Right atrium auricular region (tissue), 2 donors: ENCODE results near the gene PGR. TPM values are rescaled to one million over a fixed set of nuclear protein-coding genes. Genes with fewer than 3 reads are reported as not detected.
A peak's percentile ranks its signal among the peaks of the same experiment; 100 is the strongest.

ENCODE experiments used
- DNase-seq: peaks from one replicate; pipeline ENCODE4 v3.0.0-alpha.2; 2019; ENCODE audit warnings: low spot score
- H3K27ac ChIP-seq, 2 donors: fragments of 200-600 bp; sonication (generic); 1 replicate in 1 of 2; 2 replicates in 1 of 2; pipeline ENCODE4 v1.5.1; 2016 to 2019
- H3K27me3 ChIP-seq, 2 donors: fragments of 200-600 bp; sonication (generic); one replicate each; pipeline versions ENCODE4 v1.5.1 to v1.6.0; 2017 to 2019
- H3K36me3 ChIP-seq: fragments of 200-600 bp; sonication (generic); one replicate; pipeline ENCODE4 v1.5.1; 2016
- H3K4me1 ChIP-seq, 2 donors: fragments of 200-600 bp; sonication (generic); one replicate each; pipeline versions ENCODE4 v1.5.1 to v1.6.0; 2017 to 2019
- H3K4me3 ChIP-seq, 2 donors: fragments of 200-600 bp; sonication (generic); 1 replicate in 1 of 2; 2 replicates in 1 of 2; pipeline ENCODE4 v1.5.1; 2017 to 2019; ENCODE audit warnings: mild to moderate bottlenecking in 1 of 2, moderate library complexity in 1 of 2
- H3K9me3 ChIP-seq, 2 donors: fragments of 200-600 bp; sonication (generic); one replicate each; pipeline ENCODE4 v1.5.1; 2019
- CTCF ChIP-seq, 2 donors: fragments of 200-600 bp; sonication (generic); IDR thresholded peaks; one replicate each; pipeline ENCODE4 v1.5.1; 2019; ENCODE audit warnings: antibody characterized with exemption in 2 of 2
- total RNA-seq, 2 donors: library from RNA; depleted of rRNA; stranded (reverse); fragments of >200 nt; gene quantifications; one replicate each; pipeline ENCODE4 v1.1.0, GENCODE V29; 2016

The PGR gene
- total RNA-seq, 2 donors from 2014 or later = 8.2 to 8.6 TPM

DNA sequence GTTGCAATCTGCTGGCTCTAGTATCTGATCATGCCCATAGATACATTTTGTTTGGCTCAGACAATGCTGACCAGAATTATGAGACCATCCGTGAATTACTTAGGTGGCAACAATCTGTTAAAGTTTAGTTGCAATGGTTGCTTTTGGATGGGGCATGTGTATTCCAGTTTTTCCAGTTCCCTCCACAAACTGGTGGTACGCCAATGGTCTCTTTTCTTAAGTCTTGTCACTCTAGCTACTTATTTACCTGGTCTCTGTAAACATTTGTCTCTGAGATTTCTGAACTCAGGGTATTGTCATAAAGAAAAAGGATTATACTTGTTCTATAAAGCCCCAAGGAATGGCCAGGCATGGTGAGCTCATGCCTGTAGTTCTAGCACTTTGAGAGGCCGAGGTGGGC is 65.9 kb downstream of the PGR start:
- DNase-seq = no peak
- TF ChIP-seq CTCF (IDR thresholded peaks at IDR 0.05) = no peak
- H3K4me1 ChIP-seq = peaks cover 0 to 24% of the 10 kb centered on the region in 2 donors

DNA sequence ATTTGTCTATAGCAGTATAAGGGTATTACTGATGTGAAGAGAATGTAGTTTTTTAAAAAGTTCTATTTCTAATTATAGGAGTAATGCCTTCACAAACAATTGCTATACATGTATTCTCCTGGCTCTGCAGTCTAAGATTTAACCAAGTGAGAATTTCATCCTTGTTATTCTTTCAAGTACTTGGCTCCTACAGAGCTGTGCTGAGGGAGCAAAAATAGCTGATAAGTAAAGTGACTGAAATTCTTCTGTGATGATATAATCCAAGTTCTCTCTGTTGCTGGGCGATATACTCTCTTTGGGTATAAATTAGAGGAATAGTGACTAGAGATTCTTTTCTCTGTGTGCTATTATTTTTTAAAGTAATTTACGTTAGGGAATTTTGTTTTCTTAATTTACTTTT is 68.0 kb downstream of the PGR start:
- no peaks in the 10 kb centered on the region for H3K9me3 ChIP-seq
- DNase-seq = no peak
- no peaks in the 10 kb centered on the region for H3K27me3 ChIP-seq
- no peaks in the 10 kb centered on the region for H3K36me3 ChIP-seq
- peak overlapping the region in 1 of 2 donors; percentile 71 for H3K27ac ChIP-seq
- TF ChIP-seq CTCF (IDR thresholded peaks at IDR 0.05) = no peak
- H3K4me1 ChIP-seq = peaks cover 0 to 24% of the 10 kb centered on the region in 2 donors
- no peak overlapping the region for H3K4me3 ChIP-seq

More for the DNA sequence above, 65.9 kb downstream of the PGR start:
- no peaks in the 10 kb centered on the region for H3K36me3 ChIP-seq
- no peaks in the 10 kb centered on the region for H3K9me3 ChIP-seq
- H3K27me3 ChIP-seq = no peaks in the 10 kb centered on the region
- no peak overlapping the region for H3K27ac ChIP-seq
- H3K4me3 ChIP-seq = no peak overlapping the region

DNA sequence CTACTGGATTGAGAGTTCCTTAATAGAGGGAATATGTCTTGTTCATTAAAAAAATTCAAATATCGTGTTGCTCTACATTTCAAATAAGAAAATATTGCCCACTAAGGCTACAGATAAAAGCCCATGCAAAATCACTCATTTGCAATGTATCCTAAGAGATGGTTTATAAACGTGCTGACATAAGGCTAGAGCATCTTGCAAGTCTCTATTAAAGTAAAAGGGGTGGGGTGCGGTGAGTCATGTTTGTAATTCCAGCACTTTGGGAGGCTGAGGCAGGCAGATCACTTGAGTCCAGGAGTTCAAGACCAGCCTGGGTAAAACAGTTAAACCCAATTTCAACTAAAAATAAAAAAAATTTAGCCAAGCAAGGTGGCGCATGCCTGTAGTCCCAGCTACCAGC is 70.3 kb downstream of the PGR start:
- H3K36me3 ChIP-seq = no peaks in the 10 kb centered on the region
- no peak for TF ChIP-seq CTCF (IDR thresholded peaks at IDR 0.05)
- H3K4me1 ChIP-seq = peaks cover 0 to 15% of the 10 kb centered on the region in 2 donors
- no peak overlapping the region for H3K4me3 ChIP-seq
- no peak overlapping the region for H3K27ac ChIP-seq
- H3K27me3 ChIP-seq = no peaks in the 10 kb centered on the region
- H3K9me3 ChIP-seq = no peaks in the 10 kb centered on the region
- DNase-seq = no peak

GRCh38 chr11:101053492-101053891 is 76.1 kb downstream of the PGR start:
- no peak for TF ChIP-seq CTCF (IDR thresholded peaks at IDR 0.05)
- Histone ChIP-seq H3K27ac (no peak overlapping the region), H3K4me3 (no peak overlapping the region)

GRCh38 chr11:101051677-101052076 is 77.9 kb downstream of the PGR start:
- TF ChIP-seq CTCF (IDR thresholded peaks at IDR 0.05) = no peak
- H3K4me1 ChIP-seq = no peaks in the 10 kb centered on the region
- no peak overlapping the region for H3K4me3 ChIP-seq
- H3K27ac ChIP-seq = no peak overlapping the region
- DNase-seq = no peak
- no peaks in the 10 kb centered on the region for H3K36me3 ChIP-seq
- no peaks in the 10 kb centered on the region for H3K27me3 ChIP-seq
- no peaks in the 10 kb centered on the region for H3K9me3 ChIP-seq

More at GRCh38 chr11:101053492-101053891, 76.1 kb downstream of the PGR start:
- no peak for DNase-seq
- Histone ChIP-seq H3K4me1 (no peaks in the 10 kb centered on the region), H3K9me3 (no peaks in the 10 kb centered on the region), H3K36me3 (no peaks in the 10 kb centered on the region), H3K27me3 (no peaks in the 10 kb centered on the region)

DNA sequence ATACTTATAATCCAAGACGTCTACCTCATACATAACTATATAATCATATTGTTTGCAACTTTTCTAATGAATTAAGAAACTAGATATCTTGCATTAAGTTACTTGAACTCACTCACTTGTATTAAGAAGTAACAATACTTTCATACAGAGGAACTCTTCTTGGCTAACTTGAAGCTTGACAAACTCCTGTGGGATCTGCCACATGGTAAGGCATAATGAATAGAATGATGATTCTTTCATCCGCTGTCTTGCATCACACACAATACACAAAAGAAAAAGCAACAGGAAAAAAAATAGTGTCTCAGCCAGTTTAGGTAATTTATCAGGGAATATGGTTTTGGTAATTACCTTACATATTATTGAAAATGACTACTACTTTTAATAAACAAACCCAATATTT is 79.8 kb downstream of the PGR start:
- DNase-seq = no peak
- no peak overlapping the region for H3K27ac ChIP-seq
- H3K4me3 ChIP-seq = no peak overlapping the region
- no peaks in the 10 kb centered on the region for H3K36me3 ChIP-seq
- H3K27me3 ChIP-seq = no peaks in the 10 kb centered on the region
- no peak for TF ChIP-seq CTCF (IDR thresholded peaks at IDR 0.05)
- no peaks in the 10 kb centered on the region for H3K4me1 ChIP-seq
- H3K9me3 ChIP-seq = no peaks in the 10 kb centered on the region
